GM21619 (cell line): ENCODE results near the gene PRPF6.

Source experiments
- ATAC-seq: cut with Tn5 transposase; IDR thresholded peaks from one replicate; pipeline ENCODE4 v1.9.1; 2021; ENCODE audit not compliant: unreplicated experiment

The PRPF6 gene

DNA sequence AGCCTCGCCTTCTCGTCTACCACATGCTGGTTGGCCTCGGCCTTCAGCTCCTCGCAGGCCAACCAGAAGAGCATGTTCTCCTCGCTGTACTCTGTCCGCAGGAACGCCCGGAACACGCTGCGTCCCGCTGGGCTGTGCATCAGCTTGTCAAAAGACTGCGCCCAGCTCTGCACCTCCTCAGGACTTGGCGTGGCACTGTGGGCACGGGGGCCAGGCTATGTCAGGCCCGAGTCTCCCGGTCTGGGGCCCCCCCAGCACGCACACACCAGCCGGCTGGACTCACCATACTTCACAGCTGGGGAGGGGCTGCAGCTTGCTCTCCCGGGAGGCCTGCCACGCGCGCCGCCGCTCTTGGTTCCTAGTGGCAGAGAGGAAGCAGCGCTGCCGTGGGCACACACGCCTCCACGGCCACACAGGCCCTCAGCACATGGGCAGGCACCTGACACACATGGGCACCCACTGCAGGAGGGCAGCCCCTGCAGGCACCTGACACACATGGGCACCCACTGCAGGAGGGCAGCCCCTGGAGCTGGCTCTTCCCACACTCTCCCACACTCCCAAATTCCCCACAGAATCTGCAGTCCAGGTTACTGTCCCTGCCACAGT, 93.4 kb downstream of the PRPF6 start:
- no peak for ATAC-seq

DNA sequence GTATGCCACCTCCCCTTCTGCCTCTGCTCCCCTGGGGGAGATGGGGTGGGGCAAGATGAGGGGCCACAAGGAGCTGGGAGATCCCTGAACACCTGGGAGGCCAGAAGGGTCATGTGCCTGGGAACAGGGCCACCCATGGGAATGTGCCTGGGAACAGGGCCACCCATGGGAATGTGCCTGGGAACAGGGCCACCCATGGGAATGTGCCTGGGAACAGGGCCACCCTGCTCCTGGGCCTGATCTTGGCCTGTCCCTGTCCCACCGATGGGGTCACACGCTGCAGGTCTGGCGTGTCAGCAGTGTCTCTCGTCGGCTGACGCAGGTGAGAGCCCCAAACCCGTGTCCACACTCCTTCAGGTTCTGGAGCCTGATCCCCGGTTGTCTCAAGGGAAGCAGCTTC, 94.0 kb downstream of the PRPF6 start:
- ATAC-seq = no peak

- ATAC-seq = no peak
These were observed 94.6 kb downstream of the PRPF6 start for GRCh38 chr20:64075556-64075955.

- ATAC-seq = no peak
These were observed 95.4 kb downstream of the PRPF6 start for GRCh38 chr20:64076061-64076997.

DNA sequence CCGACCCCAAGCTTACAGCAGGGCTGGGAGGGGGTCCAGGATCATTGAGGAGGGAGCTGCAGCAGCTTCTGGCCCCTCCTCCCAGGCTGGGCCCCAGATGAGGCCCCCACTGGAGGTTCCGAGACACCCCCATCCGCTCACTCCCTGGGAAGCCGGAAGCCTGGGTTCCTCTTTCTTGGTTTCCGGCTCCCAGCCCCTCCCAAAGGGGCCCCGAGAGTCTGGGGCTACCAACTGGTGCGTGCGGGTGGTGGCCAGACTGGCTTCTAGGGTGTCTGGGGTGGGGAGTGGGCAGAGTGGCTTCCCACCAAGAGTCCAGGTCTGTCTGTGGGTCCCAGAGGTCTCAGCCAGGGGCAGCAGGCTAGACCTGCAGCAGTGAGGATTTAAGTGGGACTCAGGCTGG, 96.2 kb downstream of the PRPF6 start:
- no peak for ATAC-seq

DNA sequence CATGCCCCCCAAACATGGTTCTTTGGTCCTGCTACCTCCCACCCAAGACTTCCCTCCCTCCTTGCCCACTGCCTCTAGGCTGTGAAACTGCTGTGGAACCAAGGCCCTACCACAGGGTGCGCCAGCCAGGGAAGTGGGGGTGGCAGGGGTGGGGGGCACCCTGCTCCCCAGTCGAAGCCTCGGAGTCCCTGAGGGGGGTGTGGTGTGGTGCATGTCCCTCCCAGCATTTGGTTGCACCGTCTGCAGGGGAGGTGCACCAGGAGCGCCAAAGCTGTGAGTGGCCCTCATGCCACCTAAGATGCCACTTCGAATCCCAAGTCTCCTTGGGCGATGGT, 96.6 kb downstream of the PRPF6 start:
- no peak for ATAC-seq

- ATAC-seq = no peak
These were observed 97.1 kb downstream of the PRPF6 start for GRCh38 chr20:64077876-64078551.

- no peak for ATAC-seq
These were observed 98.0 kb downstream of the PRPF6 start for GRCh38 chr20:64078934-64079272.

DNA sequence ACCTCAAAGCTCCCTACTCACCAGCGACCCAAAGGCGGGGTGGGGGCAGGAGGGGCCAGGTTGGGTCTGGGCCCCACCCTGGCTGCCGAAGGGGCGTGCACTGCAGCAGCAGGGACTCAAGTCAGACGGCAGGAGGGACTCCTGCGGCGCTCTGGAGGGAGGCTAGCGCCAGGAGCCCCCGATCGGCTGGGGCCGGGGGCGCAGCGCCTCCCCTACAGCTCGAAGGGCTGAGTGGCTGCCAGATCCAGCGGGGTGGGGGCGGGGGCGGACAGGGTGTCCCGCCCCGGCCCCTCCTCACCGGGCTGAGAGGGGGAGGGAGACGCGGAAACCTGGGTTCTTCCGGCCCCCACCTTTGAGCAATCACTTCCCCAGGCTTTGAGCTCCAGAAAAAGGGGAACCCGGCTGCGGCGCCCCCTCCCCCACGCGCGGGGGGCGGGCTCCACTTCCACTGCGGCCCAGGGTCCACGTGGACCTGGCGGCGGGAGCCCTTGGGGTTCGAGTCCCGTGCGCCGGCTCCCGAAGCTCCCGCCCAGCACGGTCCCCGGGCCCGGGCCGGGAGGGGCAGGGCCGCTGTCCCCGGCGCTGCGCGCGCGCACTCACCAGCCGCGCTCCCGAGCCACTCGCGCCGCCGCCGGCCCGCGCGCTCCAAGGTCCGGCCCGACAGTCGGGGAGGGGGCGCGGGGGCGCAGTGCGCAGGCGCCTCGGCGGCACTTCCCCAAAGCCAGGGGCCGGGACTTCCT, 98.5 kb downstream of the PRPF6 start, which contains the start of gene RGS19:
TSS of gene RGS19 (minus strand) at position 246 of the 740 bp plus-strand sequence. CDS start 2,632 bp downstream, outside the sequence.
- ATAC-seq = peak; percentile 36

DNA sequence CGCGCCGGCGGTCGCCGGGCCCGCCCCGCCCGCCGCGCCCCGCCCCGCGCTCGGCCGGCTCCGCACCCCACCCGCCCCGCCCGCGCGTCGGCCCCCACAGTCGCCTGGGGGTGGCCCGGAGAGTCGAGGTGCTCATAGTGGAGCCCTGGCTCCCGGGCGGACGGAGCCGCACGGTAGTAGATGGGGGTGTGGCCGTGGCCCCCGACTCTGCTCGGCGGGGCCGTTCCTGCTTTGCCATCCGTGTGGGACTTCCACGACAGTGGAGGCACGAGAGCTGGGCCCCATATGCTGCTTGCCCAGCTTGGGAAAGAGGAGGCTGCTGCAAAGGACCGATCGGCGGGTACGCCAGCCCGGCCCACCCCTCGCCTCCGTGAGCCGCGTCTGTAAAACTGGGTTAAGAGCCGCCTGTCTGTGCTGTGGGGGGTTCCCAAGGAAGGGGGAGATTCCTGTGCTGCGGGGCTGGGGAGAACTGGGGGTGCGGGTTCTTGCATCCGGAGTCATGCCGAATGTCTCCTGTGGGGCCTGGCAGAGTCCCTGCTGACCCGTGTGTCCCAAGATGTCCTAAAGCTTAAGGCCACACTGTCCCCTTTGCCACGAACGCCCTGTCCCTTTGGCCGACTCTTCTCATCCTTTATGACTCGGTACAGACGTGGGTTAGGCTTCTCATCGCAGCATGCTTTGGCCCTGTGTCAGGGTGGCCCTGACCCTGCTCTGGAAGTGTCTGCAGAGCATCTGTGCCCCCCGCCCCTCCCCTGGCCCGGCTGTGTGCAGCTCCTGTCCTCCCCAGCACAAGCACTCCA, 99.3 kb downstream of the PRPF6 start, which contains the start of gene OPRL1:
TSS of gene OPRL1 (plus strand) at position 70 of the 800 bp plus-strand sequence. CDS start 12,639 bp downstream, outside the sequence.
- no peak for ATAC-seq

- no peak for ATAC-seq
These were observed 100.1 kb downstream of the PRPF6 start for GRCh38 chr20:64080813-64081623.

GRCh38 chr20:64081624-64081964, 100.7 kb downstream of the PRPF6 start:
- no peak for ATAC-seq

DNA sequence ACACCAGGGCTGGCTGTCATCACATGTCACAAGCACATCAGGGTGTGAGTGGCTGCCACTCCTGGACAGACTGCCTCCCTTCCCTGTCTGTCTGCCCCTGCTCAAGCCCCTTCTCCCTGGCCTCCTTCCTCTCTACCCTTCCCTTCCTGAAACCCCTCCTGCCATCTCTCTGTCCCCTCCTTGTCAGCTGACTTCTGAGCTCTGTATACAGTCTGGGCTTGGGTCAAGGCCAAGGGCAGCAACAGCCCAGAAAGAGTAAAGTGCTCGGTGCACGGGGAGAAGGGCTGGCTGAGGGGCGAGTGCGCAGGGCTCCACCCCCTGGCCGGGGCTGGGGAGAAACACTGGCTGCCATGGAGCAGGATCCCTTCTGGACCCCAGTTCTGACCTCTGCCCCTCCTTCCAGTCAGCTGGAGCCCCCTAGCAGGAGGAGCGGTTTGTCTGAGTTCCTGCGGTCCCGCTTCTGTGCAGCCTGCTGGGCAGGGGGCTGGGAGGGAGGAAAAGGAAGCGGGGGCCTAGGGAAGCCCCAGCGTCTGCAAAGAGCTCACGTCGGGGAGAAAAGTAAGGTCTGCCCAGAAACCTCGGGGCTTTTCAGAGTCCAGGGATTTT, 101.3 kb downstream of the PRPF6 start:
- ATAC-seq = no peak
